HG02973 (cell line): ENCODE data around the gene ZMPSTE24.
"Not testable (repeated sequence)": the region's sequence is repeated elsewhere in the genome, so short reads cannot be mapped to it uniquely, and the experiment has no call there.

Experiments used
- ATAC-seq: cut with Tn5 transposase; IDR thresholded peaks from one replicate; pipeline ENCODE4 v1.9.1; 2021; ENCODE audit warnings: moderate library complexity; ENCODE audit not compliant: unreplicated experiment

ZMPSTE24 gene

DNA sequence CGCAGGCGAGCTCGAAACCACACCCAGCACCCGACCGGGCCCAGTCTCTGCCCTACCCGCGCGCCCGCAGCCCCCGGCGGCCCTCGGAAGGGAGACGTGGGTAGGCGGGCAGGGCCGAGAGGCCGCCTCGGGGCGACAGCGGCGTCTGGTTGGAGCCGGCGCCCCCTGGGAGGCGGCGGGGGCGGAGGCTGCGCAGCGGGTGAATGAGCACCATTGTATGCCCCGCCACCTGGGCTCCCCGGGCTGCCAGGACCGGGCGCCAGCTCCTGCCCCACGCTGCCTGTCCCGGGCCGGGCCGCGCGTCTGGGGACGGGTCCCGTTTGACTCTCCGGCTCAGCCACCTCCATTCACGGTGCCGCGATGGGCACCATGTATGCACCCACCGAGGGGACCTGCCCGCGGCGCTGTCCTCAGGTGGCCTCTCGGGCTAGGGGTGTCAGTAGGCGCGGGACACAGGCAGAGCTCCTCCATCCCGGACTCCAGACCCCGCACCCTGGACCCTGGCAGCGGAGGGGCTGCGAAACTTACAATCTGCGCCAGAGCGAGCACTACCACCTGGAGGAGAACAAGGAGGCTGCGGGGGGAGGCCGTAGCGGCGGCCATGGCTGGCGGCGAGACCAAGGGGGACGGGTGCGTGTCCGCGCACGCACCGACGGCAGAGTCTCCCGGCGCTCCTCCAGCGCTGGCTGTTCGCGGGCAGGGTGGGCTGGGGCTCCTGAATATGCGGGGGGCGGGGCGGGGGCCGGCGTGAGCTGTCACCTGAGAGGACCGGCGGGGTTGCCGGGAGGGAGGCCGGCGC is 58.8 kb downstream of the ZMPSTE24 start, which contains the start of gene COL9A2:
COL9A2 (minus strand) TSS at position 692 of the 799 bp plus-strand sequence; CDS start at position 603, 89 bp downstream.
- no peak for ATAC-seq

DNA sequence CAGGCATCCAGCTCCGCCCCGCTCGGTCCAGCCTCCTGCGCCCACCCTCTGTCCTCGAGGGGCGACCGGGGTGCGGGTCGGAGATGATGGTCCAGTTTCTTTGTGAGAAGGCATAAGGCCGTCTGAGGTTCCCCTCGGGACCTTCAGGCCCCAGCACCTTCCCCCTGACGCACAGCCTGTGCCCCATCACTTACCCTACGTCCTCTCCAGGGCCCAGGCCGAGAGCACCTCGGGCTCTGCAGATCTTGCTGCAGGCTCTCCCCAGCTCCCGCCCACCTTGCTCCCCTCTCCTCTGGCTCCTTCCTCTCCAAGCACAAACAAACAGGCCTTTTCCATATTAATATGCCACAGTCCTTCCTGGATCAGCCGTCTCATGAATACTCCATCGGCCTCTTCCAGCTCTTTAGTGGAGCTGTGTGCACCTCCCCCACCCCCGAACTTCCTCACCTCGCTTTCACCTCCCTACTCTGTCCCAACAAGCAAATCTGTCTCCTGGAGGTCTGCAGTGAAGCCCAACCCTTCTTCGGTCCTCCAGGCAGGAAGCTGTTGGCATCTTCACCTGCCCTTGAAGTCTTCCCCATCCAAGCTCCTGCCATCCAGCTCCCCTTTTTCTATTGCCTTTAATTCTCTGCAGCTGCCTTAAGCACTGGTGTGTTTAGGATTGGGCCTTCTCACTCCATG is 59.5 kb downstream of the ZMPSTE24 start:
- ATAC-seq, result no peak

DNA sequence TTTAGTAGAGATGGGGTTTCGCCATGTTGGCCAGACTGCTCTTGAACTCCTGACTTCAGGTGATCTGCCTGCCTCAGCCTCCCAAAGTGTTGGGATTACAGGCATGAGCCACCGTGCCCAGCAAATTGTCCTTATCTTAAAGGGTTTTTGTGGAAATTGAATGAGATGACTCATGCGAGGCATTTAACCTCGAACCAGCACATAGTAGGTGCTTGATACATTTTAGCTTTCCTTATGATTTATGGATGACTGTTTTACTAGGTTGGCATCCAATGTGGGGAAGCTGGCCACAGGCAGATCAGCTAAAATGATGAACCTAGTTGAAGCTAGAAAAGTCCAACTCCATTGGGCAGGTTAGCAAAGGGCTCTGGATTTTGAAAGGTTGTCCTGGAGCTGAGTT is 60.4 kb downstream of the ZMPSTE24 start:
- ATAC-seq, result no peak

DNA sequence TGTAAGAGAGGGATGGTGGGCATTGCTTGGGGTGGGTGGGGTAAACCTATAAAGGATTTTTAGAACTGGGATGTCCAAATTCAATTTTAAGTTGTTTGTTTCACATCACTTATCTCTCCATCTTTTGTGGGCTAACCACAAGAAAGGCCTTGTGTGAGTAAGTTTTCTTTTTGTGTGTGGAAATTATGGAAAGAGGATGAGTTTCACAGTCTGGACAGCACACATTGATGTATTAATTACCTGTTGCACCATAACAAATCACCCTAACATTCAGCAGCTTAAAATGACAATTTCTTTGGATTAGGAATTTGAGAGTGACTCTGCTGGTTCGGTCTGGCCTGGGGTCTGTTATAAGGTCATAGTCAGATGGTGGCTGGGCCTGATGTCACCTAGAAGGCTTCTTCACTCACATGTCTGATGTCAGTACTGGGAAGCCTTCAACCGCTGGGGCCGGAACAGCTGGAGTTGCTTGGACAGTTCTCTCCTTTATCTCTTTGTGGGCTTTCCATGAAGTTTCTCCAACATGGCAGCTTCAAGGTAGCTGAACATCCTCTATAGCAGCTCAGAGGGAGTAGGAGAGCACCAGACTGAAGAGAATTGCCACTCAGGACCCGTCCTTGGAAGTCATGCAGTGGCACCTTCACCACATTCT is 61.1 kb downstream of the ZMPSTE24 start:
- ATAC-seq, result no peak

DNA sequence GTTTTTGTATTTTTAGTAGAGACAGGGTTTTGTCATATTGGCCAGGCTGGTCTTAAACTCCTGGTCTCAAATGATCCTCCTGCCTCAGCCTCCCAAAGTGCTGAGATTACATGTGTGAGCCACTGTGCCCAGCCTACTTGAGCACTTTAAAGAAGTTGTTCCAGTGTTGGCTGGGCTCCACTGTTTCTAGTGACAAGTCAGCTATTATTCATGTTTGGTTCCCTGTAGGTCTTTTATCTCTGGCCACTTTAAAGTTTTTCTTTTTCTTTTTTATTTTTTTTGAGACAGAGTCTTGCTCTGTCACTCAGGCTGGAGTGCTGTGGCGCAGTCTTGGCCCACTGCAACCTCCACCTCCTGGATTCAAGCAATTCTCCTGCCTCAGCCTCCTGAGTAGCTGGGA is 73.4 kb downstream of the ZMPSTE24 start:
- not testable (repeated sequence) for ATAC-seq

DNA sequence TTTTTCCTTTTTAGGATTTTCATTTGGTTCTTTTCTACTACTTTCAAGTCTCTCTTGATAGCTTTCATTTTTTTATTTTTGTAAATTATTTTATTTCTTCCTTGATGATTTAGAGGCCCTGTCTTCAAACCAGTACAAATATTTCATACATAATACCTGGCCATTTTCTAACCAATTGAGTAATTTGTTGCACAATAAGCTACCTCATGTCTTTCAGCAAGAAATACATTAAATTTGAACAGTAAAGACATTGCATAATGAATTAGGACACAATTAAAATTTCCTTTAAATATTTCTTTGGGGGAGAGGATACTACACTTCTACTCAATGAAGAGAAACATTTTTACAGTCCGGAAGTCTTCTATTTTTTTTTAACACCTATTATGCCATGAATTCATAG is 74.7 kb downstream of the ZMPSTE24 start:
- ATAC-seq, result no peak

DNA sequence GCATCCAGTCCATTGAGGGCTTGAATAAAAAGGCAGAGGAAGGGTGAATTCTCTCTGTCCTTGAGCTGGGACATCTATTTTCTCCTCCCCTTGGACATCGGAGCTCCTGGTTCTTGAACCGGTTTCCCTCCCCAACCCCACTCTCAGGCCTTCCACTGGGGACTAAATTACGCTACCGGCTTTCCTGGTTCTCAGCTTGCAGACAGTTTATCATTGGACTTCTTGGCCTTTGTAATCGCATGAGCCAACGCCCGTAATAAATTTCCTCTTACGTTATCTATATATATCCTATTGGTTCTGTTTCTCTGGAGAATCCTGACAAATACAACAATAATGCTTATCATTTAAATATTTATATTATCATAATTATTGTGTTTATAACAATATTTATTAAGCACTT is 79.4 kb downstream of the ZMPSTE24 start:
- no peak for ATAC-seq

DNA sequence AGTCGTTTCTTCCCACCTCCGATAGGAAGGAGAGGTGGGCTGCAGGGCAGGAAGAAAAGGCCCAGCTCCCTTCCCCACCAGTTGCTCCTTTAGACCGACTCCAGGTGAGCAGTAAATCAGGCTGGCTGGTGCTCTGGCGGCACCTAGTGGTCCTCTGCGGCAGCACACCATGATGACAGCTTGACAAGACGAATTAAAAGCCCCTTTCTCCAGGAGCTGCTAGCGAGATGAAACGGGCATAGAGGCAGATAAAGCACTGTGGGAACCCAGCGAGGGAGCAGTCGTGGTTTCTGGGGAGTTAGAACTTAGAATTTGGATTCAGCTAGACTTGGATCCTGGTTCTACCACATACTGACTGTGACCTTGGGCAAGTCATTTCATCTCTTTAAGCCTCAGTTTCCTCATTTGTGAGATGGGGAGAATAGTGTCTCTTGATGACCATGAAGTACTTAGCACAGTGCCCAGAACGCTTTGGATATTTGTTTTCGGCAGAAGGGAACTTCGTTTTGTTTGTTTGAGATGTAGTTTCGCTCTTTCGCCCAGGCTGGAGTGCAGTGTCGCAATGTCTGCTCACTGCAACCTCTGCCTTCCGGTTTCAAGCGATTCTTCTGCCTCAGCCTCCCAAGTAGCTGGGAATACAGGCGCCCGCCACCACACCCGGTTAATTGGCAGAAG is 80.8 kb downstream of the ZMPSTE24 start:
- ATAC-seq, result no peak

DNA sequence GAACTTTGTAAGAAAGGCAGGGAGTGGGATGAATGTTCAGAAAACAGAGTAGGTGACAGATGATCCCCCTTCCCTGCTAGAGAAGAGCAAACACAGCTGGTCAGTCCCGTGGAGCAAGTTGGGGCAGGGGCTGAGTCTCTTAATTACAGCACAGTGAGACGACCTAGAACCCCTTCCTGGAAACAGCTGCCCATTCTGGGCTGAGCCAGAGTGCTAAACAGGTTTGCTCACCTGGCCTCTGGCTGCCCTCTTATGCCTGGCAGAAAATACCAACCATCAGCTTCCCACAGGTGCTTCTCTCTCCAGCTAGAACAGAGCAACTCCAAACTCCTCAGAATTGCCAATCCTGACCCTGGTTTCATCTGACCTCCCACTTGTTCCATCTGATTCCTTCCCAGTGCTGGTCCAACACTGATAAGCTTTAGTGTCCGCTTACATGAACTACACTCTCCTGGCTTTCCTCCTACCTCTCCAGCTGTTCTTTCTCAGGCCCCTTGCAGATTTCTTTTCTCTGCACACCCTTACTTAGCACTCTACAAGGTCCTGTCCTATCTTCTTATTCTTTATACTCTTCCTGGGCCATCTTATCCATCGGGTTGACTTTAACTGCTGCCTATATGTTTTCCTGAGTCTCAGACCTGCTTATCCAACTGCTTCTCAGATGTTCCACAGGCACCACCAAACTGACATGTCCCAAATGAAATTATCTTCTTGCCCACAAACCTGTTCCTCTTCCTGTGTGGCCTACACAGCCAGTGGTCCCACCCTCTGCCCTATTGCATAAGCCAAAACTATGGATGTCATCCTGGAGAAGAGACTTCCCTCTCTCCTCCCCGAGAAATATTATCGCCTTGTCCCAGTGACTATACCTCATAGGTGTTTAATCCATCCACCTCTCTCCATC is 81.6 kb downstream of the ZMPSTE24 start:
- ATAC-seq, result no peak

DNA sequence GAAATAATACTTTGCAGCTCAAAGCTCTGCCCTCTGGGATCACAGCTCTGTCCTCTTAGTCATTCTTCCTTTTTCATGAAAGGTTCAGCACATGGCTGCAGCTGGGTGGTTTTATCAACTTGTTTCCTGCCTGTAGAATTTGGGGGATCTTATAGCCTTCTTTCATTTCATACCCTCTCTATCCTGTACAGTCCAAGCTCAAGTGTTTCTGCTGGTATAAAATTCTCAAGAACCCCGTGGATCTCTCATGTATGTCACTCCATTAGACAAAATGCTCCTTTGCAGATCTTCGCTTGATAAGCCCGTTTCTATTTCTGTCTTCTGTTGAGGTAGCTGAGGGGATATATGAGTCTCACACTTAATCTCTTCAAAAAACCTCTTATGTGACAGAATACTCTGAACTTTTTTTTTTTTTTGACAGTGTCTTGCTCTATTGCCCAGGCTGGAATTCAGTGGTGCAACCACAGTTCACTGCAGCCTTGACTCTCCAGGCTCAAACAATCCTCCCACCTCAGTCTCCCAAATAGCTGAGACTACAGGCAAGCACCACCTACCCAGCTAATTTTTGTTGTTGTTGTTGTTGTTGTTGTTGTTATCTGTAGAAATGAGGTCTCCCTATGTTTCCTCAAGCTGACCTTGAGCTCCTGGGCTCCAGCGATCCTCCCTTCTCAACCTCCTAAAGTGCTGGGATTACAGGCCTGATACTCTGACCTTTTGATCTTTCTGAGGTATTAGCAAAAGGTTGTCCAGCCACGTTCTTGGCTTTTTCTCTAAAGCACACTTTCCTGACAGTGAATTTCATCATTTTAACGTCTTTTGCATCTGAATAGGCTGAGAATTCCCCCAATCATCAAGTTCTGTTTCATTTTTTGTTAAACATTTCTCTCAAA is 83.7 kb downstream of the ZMPSTE24 start:
- no peak for ATAC-seq

DNA sequence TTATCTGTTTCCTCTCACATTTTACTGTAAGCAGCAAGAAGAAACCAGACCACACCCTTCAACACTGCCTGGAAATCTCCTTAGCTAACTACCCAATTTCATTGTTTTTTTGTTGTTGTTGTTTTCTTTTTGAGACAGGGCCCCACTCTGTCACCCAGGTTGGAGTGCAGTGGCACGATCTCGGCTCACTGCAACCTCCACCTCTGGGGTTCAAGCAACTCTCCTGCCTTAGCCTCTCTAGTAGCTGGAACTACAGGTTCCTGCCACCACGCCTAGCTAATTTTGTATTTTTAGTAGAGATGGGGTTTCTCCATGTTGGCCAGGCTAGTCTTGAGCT is 84.3 kb downstream of the ZMPSTE24 start:
- not testable (repeated sequence) for ATAC-seq
